T-helper 9 cell (primary cell): ENCODE data around the gene C1orf141.
"Not testable (repeated sequence)": the region's sequence is repeated elsewhere in the genome, so short reads cannot be mapped to it uniquely, and the experiment has no call there.

Experiments
- DNase-seq: peaks from one replicate; pipeline ENCODE4 v3.0.0-alpha.2; 2020

Gene C1orf141

GRCh38 chr1:67141832-67142231, 7.1 kb upstream of the C1orf141 start:
- DNase-seq: not testable (repeated sequence)

- DNase-seq: no peak
Measured at GRCh38 chr1:67140460-67140859, 5.7 kb upstream of the C1orf141 start.

GRCh38 chr1:67138813-67139499, 4.2 kb upstream of the C1orf141 start:
- no peak for DNase-seq

- no peak for DNase-seq
Measured at GRCh38 chr1:67137307-67137753, 2.6 kb upstream of the C1orf141 start.

- no peak for DNase-seq
Measured at GRCh38 chr1:67135354-67135753, 584 bp upstream of the C1orf141 start.

GRCh38 chr1:67133177-67133576, 1.6 kb downstream of the C1orf141 start:
- no peak for DNase-seq

- no peak for DNase-seq
Measured at GRCh38 chr1:67130673-67131072, 4.1 kb downstream of the C1orf141 start.

- DNase-seq: no peak
Measured at GRCh38 chr1:67126974-67127373, 7.8 kb downstream of the C1orf141 start.

- no peak for DNase-seq
Measured at GRCh38 chr1:67126111-67126746, 8.5 kb downstream of the C1orf141 start.

GRCh38 chr1:67124455-67124854, 10.3 kb downstream of the C1orf141 start:
- no peak for DNase-seq

GRCh38 chr1:67120855-67121619, 13.7 kb downstream of the C1orf141 start:
- DNase-seq: no peak

GRCh38 chr1:67118646-67119045, 16.1 kb downstream of the C1orf141 start:
- DNase-seq: no peak

- DNase-seq: no peak
Measured at GRCh38 chr1:67118191-67118590, 16.6 kb downstream of the C1orf141 start.

- DNase-seq: no peak
Measured at GRCh38 chr1:67114162-67114561, 20.6 kb downstream of the C1orf141 start.

GRCh38 chr1:67110352-67110751, 24.4 kb downstream of the C1orf141 start:
- no peak for DNase-seq

- no peak for DNase-seq
Measured at GRCh38 chr1:67105508-67105907, 29.3 kb downstream of the C1orf141 start.

GRCh38 chr1:67103548-67103947, 31.2 kb downstream of the C1orf141 start:
- no peak for DNase-seq

- no peak for DNase-seq
Measured at GRCh38 chr1:67100833-67101232, 33.9 kb downstream of the C1orf141 start.

- no peak for DNase-seq
Measured at GRCh38 chr1:67097305-67097704, 37.5 kb downstream of the C1orf141 start.

- no peak for DNase-seq
Measured at GRCh38 chr1:67094191-67094590, 40.6 kb downstream of the C1orf141 start.

- DNase-seq: no peak
Measured at GRCh38 chr1:67089685-67090208, 45.0 kb downstream of the C1orf141 start.

- DNase-seq: no peak
Measured at GRCh38 chr1:67088440-67088839, 46.3 kb downstream of the C1orf141 start.

- DNase-seq: no peak
Measured at GRCh38 chr1:67085326-67085725, 49.4 kb downstream of the C1orf141 start.
